Midbrain (tissue), 1 donor: ENCODE results near the gene CEP131.
A peak's percentile ranks its signal among the peaks of the same experiment; 100 is the strongest.
"Not testable (repeated sequence)": the region's sequence is repeated elsewhere in the genome, so short reads cannot be mapped to it uniquely, and the experiment has no call there.

ENCODE experiments used
- DNase-seq: peaks from one replicate; lab custom pipeline; 2025; lab: John Stamatoyannopoulos, UW

The CEP131 gene

DNA sequence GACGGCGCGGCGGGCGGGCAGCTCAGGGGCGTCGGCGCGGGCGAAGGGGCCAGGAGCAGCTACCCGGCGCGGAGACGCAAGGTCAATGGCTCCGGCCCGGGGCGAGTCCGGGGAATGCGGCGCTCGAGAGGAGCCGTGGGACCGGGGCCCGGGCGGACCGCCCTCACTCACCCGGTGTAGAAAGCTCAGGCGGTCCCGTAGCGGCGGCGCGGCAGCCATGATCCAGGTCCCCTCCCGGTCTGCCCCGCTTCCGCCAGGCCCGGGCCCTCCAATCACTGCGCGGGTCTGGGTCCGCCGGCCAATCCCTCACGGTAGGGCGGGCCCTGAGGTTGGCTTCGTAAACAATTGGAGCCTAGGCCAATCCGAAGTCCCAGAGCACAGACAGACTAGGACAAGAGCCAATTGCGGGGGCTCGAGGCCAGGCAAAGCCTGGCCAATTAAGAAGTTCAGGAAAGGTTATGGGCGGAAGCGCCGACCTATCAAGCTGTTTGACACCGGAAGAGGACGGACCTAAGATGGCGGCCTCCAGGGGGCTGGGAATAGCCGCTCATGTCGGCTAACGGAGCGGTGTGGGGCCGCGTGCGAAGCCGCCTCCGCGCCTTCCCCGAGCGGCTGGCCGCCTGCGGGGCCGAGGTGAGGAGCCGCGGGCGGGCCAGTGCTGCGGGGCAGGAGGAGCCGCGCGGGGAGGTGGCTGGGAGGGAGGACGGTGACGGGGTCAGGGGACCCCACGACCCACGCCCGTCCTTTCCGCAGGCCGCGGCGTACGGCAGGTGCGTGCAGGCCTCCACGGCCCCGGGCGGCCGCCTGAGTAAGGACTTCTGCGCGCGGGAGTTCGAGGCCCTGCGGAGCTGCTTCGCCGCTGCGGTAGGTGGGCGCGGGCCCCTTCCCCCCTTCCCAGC lies 16.3 kb upstream of the CEP131 start, which contains the start of the genes NDUFAF8 and TEPSIN:
TSS of gene NDUFAF8 (plus strand) at position 504 of the 899 bp plus-strand sequence. CDS start at position 550, 46 bp downstream.
TSS of gene TEPSIN (minus strand) at position 241 of the 899 bp plus-strand sequence. CDS start at position 219, 22 bp downstream.
- DNase-seq: peak; percentile 100

- no peak for DNase-seq
These were observed 15.7 kb upstream of the CEP131 start for GRCh38 chr17:81238490-81238814.

GRCh38 chr17:81237591-81238489 lies 15.1 kb upstream of the CEP131 start:
- DNase-seq: no peak

DNA sequence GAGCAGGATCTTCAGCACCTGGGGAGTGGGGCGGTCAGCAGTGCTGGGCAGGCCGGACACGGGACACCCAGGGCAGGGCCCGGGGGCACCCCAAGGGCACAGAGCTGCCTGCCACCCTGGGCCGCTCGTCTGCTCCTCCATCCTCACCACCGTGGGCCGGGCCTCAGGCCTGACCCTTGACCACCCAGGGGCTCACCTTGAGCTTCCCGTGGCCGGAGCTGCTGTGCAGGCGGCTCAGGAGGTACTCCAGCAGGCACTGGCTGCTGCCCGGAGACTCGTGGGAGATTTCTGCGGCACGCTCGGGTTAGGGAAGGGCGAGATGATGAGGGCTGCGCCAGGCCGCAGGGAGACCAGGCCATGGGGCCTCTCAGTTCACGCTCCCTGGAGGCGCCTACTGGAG lies 14.0 kb upstream of the CEP131 start:
- DNase-seq: no peak

- DNase-seq: no peak
These were observed 13.3 kb upstream of the CEP131 start for GRCh38 chr17:81235822-81236740.

DNA sequence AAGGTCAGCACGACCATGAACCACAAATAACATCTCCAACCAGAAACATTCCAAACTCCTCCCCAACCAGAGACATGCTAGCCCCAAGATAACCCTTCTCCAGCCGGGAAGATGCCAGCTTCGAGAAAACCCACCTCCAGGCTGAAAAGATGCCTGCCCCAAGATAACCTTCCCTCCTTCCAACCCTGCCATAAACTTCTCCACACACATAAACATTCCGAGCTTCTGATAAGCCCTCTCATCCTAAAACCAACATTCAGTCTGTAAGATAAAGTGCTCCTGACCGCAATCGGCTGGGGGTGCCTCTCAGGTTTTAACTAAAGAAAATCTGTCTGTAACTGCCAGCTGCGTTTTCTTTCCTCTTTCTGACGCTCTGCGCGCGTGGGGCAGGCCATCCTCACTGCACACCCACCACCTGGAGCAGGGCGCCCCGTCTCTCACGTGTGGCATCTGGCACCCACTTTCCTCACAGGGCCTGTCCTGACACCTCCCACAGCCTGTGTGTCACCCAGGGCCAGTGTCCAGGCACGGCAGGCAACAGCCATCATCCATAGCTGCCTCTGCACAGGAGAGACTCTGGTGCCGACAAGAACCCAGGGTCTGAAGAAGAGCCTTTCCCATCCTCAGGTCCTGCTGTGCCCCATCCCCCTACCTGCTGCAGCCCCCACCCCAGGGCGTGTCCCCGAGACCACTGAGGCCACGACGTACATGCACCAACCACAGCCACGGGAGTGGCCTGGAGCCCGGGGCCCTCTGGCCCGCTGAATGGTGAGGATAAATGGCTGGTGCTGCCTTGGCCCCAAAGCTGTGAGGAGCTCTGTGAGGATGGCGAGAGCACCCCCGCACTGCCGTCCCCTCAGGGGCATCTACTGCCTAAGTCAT lies 12.4 kb upstream of the CEP131 start:
- no peak for DNase-seq

DNA sequence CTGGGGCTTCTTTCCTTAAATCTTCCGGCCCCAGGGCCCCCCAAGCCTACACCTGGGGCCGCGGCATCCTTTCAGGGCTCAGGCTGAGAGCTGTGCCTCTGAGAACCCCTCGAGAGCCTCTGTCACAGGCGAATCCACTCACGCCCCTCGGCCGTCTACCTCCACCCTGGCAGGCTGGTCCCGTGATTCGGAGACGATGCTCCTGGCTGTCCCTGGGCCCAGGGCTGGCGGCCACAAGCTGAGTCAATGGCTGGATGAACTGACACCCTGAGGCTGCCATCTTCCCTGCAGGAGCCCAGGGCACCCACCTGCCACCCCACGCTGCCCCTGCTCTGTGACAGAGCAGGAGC lies 11.7 kb upstream of the CEP131 start:
- no peak for DNase-seq

DNA sequence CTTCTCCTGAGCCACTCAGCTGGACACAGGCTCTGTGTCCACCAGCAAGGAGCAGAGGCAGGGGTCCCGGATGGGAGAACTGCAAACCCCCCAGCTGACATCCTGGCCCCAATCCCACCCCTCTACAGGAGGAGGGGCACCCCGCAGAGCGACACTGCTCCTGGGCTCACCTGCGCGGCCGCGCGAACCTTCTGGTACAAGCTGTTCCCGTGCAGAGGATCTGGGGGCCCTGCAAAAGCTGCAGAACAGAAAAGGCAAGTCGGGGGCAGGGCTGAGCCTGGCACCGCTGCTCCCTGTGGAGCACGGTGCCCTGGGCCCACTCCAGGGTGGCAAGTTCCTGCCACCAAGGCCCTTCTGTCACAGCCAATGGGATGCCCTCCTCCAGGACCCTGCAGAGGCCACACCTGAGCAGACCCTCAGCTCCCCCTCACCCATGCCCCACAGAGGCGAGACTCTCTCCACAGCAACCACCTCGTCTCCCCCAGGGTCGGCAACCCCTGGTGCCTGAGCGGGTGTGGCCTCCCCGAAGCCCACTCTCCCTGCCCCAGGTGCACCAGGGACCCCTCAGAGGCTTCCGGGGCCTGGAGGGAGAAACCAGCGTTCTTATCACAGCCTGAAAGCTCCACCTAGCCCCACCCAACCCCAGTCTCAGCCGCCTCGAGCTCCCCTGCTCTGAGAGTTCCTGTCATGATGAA lies 11.2 kb upstream of the CEP131 start:
- no peak for DNase-seq

- DNase-seq: no peak
These were observed 10.6 kb upstream of the CEP131 start for GRCh38 chr17:81233316-81233715.

GRCh38 chr17:81232616-81233241 lies 10.0 kb upstream of the CEP131 start:
- no peak for DNase-seq

- DNase-seq: no peak
These were observed 9.2 kb upstream of the CEP131 start for GRCh38 chr17:81231766-81232581.

- DNase-seq: no peak
These were observed 8.4 kb upstream of the CEP131 start for GRCh38 chr17:81231121-81231645.

GRCh38 chr17:81230043-81230820 lies 7.5 kb upstream of the CEP131 start:
- DNase-seq: no peak

DNA sequence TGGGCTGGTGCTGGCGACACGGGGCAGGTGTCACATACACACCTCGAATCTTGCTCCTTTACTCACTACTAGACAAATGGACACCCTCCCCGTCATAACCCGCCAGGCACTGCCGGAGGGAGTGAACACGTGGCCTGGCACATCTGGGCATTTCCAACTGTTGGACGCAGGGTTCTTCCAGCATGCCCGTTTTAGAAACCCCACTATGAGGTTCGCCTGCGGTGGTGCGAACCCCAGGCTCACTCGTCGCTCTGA lies 6.8 kb upstream of the CEP131 start:
- DNase-seq: no peak

- no peak for DNase-seq
These were observed 6.3 kb upstream of the CEP131 start for GRCh38 chr17:81228834-81229665.

- DNase-seq: peak; percentile 24
These were observed 5.7 kb upstream of the CEP131 start for GRCh38 chr17:81228420-81228819.

DNA sequence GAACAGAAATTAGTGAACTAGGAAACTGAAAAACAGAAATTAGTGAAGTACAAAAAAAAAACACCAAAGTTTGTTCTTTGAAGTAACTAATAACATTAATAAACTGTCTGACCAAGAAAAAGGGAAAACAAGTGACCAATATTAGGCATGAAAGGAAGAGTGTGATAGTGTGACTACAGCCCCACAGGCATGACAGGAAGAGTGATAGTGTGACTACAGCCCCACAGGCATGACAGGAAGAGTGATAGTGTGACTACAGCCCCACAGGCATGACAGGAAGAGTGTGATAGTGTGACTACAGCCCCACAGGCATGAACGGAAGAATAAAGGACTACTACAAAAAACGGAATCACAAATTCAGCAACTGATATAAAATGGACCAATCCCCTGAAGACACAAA lies 4.9 kb upstream of the CEP131 start:
- DNase-seq: not testable (repeated sequence)
